H9 (cell line): Measurements from ENCODE around the gene KDM4C. TPM values are rescaled to one million over a fixed set of nuclear protein-coding genes. Genes with fewer than 3 reads are reported as not detected.

Experiments used
- DNase-seq: peaks from one replicate; pipeline ENCODE4 v3.0.0-alpha.2; 2017
- H2AFZ ChIP-seq: one replicate; pipeline ENCODE4 v1.6.1; 2013; ENCODE audit warnings: mild to moderate bottlenecking, low read length, control low read depth, moderate library complexity
- H2AK5ac ChIP-seq: 2 replicates; pipeline ENCODE4 v1.6.1; 2013; ENCODE audit warnings: low read length, control low read depth, mixed read lengths; ENCODE audit not compliant: insufficient read length
- H2BK120ac ChIP-seq: one replicate; pipeline ENCODE4 v1.6.1; 2013; ENCODE audit warnings: low read depth, mild to moderate bottlenecking, low read length, control low read depth, inconsistent platforms; ENCODE audit not compliant: poor library complexity, severe bottlenecking
- H2BK12ac ChIP-seq: 2 replicates; pipeline ENCODE4 v1.6.1; 2013; ENCODE audit warnings: low read length, control low read depth, mixed read lengths, low read depth; ENCODE audit not compliant: insufficient read length
- H2BK15ac ChIP-seq: 2 replicates; pipeline ENCODE4 v1.6.1; 2013; ENCODE audit warnings: low read depth, low read length, control low read depth
- H2BK20ac ChIP-seq: one replicate; pipeline ENCODE4 v1.6.1; 2013; ENCODE audit warnings: low read depth, mild to moderate bottlenecking, low read length, control low read depth, inconsistent platforms; ENCODE audit not compliant: poor library complexity, severe bottlenecking
- H2BK5ac ChIP-seq: 2 replicates; pipeline ENCODE4 v1.6.1; 2013; ENCODE audit warnings: low read length, control low read depth, mixed read lengths; ENCODE audit not compliant: insufficient read length
- H3K14ac ChIP-seq: 2 replicates; pipeline ENCODE4 v1.6.1; 2013; ENCODE audit warnings: low read length, control low read depth; ENCODE audit not compliant: insufficient read depth
- H3K18ac ChIP-seq: 2 replicates; pipeline ENCODE4 v1.6.1; 2013; ENCODE audit warnings: low read depth, mild to moderate bottlenecking, mixed read lengths, low read length, control low read depth; ENCODE audit not compliant: insufficient read length
- H3K23ac ChIP-seq: 2 replicates; pipeline ENCODE4 v1.6.1; 2013; ENCODE audit warnings: low read length, control low read depth, mixed read lengths, low read depth; ENCODE audit not compliant: insufficient read length
- H3K23me2 ChIP-seq: 2 replicates; pipeline ENCODE4 v1.6.1; 2013; ENCODE audit warnings: low read depth, mild to moderate bottlenecking, mixed read lengths, low read length, control low read depth; ENCODE audit not compliant: insufficient read length, poor library complexity, severe bottlenecking
- H3K27ac ChIP-seq: 2 replicates; pipeline ENCODE4 v1.5.1; 2013; ENCODE audit warnings: low read length, control low read depth, mixed read lengths, low read depth; ENCODE audit not compliant: insufficient read length
- H3K27me3 ChIP-seq: 2 replicates; pipeline ENCODE4 v1.6.1; 2013; ENCODE audit warnings: low read length, control low read depth, inconsistent platforms; ENCODE audit not compliant: insufficient read depth
- H3K4ac ChIP-seq: 2 replicates; pipeline ENCODE4 v1.6.1; 2013; ENCODE audit warnings: low read depth, mild to moderate bottlenecking, control low read depth, inconsistent platforms, low read length, moderate library complexity
- H3K4me1 ChIP-seq: 2 replicates; pipeline ENCODE4 v1.6.1; 2013; ENCODE audit warnings: low read length, control low read depth, inconsistent platforms; ENCODE audit not compliant: insufficient read depth
- H3K4me2 ChIP-seq: 2 replicates; pipeline ENCODE4 v1.6.1; 2013; ENCODE audit warnings: low read length, control low read depth, mixed read lengths; ENCODE audit not compliant: insufficient read length, insufficient read depth
- H3K56ac ChIP-seq: 2 replicates; pipeline ENCODE4 v1.6.1; 2013; ENCODE audit warnings: low read depth, mild to moderate bottlenecking, mixed read lengths, low read length, control low read depth; ENCODE audit not compliant: insufficient read length
- H3K79me1 ChIP-seq: 2 replicates; pipeline ENCODE4 v1.6.1; 2013; ENCODE audit warnings: low read depth, mild to moderate bottlenecking, moderate library complexity, low read length, control low read depth, inconsistent platforms; ENCODE audit not compliant: insufficient read depth, poor library complexity, severe bottlenecking
- H3K79me2 ChIP-seq: 2 replicates; pipeline ENCODE4 v1.6.1; 2013; ENCODE audit warnings: low read length, control low read depth, inconsistent platforms; ENCODE audit not compliant: insufficient read depth
- H3K9ac ChIP-seq: 2 replicates; pipeline ENCODE4 v1.6.1; 2013; ENCODE audit warnings: low read length, control low read depth, mixed read lengths; ENCODE audit not compliant: insufficient read length; ENCODE audit errors: extremely low read depth
- H3K9me3 ChIP-seq: one replicate; pipeline ENCODE4 v1.6.1; 2013; ENCODE audit warnings: low read depth, low read length, inconsistent platforms; ENCODE audit not compliant: control insufficient read depth
- H3T11ph ChIP-seq: one replicate; pipeline ENCODE4 v1.6.1; 2013; ENCODE audit warnings: mild to moderate bottlenecking, low read length, control low read depth, inconsistent platforms
- H4K20me1 ChIP-seq: one replicate; pipeline ENCODE4 v1.6.1; 2013; ENCODE audit not compliant: control insufficient read depth, insufficient read length, insufficient read depth
- H4K5ac ChIP-seq: 2 replicates; pipeline ENCODE4 v1.6.1; 2013; ENCODE audit warnings: low read depth, mild to moderate bottlenecking, mixed read lengths, low read length, control low read depth; ENCODE audit not compliant: insufficient read length
- H4K8ac ChIP-seq: replicated peaks from 2 replicates; pipeline ENCODE4 v1.6.1; 2013; ENCODE audit warnings: low read length, control low read depth, mixed read lengths, low read depth; ENCODE audit not compliant: insufficient read length
- H4K91ac ChIP-seq: 2 replicates; pipeline ENCODE4 v1.6.1; 2013; ENCODE audit warnings: low read depth, mild to moderate bottlenecking, moderate library complexity, mixed read lengths, low read length, control low read depth; ENCODE audit not compliant: insufficient read length
- H3K27ac Mint-ChIP-seq, 3 experiments: 2 replicates in 2 of 3; 3 replicates in 1 of 3; pipeline ENCODE4 v1.8.0; 2020 to 2021; ENCODE audit warnings: mixed read lengths in 3 of 3, mild to moderate bottlenecking in 1 of 3, moderate library complexity in 1 of 3
- H3K27me3 Mint-ChIP-seq: 2 replicates; pipeline ENCODE4 v1.8.0; 2021; ENCODE audit warnings: low read depth, mild to moderate bottlenecking, moderate library complexity, mixed read lengths
- H3K36me3 Mint-ChIP-seq, 3 experiments: 2 replicates in 2 of 3; 3 replicates in 1 of 3; pipeline ENCODE4 v1.8.0; 2020 to 2021; ENCODE audit warnings: low read depth in 3 of 3, mixed read lengths in 3 of 3; ENCODE audit not compliant: insufficient read depth in 1 of 3
- H3K4me1 Mint-ChIP-seq, 2 experiments: 2 replicates each; pipeline ENCODE4 v1.8.0; 2020; ENCODE audit warnings: mixed read lengths in 2 of 2
- H3K4me3 Mint-ChIP-seq, 2 experiments: 2 replicates in 1 of 2; 3 replicates in 1 of 2; pipeline ENCODE4 v1.8.0; 2020 to 2021; ENCODE audit warnings: mild to moderate bottlenecking in 2 of 2, mixed read lengths in 2 of 2, moderate library complexity in 1 of 2
- H3K9me3 Mint-ChIP-seq, 2 experiments: 2 replicates in 1 of 2; 3 replicates in 1 of 2; pipeline ENCODE4 v1.8.0; 2020; ENCODE audit warnings: mild to moderate bottlenecking in 2 of 2, mixed read lengths in 2 of 2, moderate library complexity in 1 of 2
- WGBS: extraction: QIAGEN DNeasy Blood & Tissue Kit; methylation state at CpG from one replicate; pipeline ENCODE4 v1.1.7; 2013; ENCODE audit warnings: missing lambda C conversion rate, low lambda C conversion rate, mixed read lengths; ENCODE audit not compliant: insufficient read length; ENCODE audit errors: extremely low coverage; 5-methylcytosine and 5-hydroxymethylcytosine counted together
- total RNA-seq: library from RNA; stranded (reverse); gene quantifications from 2 replicates; pipeline ENCODE4 v1.2.1, GENCODE V29; 2021
- TF ChIP-seq, protein P1 (sequence below): fragments of 200-600 bp; sonication (generic); conservative IDR thresholded peaks from 3 replicates; pipeline ENCODE4 v1.8.0; 2021; ENCODE audit warnings: antibody characterized with exemption, mild to moderate bottlenecking

The KDM4C gene
- total RNA-seq, 1 experiment from 2014 or later: 24.0 TPM

DNA sequence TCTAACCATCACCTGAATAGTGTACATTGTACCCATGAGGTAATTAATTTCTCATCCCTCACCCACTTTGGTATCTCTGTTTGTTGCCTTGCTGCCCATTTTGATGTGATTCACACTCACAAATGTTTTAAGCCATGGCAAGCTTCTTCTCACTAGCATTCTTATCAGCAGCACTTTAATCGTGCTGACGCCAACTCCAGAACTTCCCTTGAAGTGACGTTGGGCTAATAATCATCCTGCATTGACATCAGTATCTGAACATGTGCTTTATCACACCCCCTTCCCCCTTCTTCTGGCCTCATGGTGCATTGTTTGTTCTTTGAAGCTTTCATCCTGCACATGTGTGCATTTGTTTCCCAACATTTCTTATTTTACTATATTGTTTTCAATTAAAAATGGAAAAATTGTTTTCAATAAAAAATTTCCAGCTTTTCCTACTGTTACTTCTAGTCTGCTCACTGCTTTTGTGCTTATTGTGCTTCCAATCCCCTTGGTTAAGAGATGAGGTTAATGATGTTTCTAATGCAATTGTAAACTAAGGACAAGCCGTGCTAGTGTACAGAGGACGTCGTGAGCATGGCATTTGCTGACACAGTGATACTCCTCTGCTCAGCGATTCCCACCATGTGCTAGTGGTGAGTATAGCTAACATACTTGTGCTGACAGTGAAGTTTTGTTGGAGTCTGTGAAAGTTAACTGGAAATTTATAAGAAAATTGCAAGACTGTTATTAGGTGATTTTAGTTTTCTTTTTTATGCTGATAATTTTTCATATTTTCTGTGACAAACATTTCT, 238.5 kb downstream of the KDM4C start:
- DNase-seq: no peak
- Histone ChIP-seq H2BK5ac (no peak overlapping the region), H3K4ac (no peak overlapping the region), H2BK120ac (no peak overlapping the region), H4K8ac (no peak overlapping the region), H3K23me2 (no peaks in the 10 kb centered on the region), H4K5ac (no peak overlapping the region), H2AK5ac (no peak overlapping the region), H3T11ph (no peak overlapping the region), H2BK12ac (no peak overlapping the region), H3K56ac (no peak overlapping the region), H3K9me3 (no peaks in the 10 kb centered on the region), H3K27me3 (no peaks in the 10 kb centered on the region), H3K14ac (no peak overlapping the region), H3K27ac (no peak overlapping the region), H3K9ac (no peak overlapping the region), H3K4me1 (no peaks in the 10 kb centered on the region), H4K91ac (no peak overlapping the region), H2AFZ (no peak overlapping the region), H3K18ac (no peak overlapping the region), H3K79me2 (no peaks in the 10 kb centered on the region), H3K4me2 (no peak overlapping the region), H2BK20ac (no peak overlapping the region), H3K23ac (no peak overlapping the region), H4K20me1 (no peaks in the 10 kb centered on the region), H3K79me1 (no peaks in the 10 kb centered on the region), H2BK15ac (no peak overlapping the region)
- WGBS: no CpG with 5 or more reads among the region's 7 CpGs
- Mint-ChIP-seq H3K9me3 (no peaks in the 10 kb centered on the region), H3K27ac (no peak overlapping the region), H3K27me3 (no peaks in the 10 kb centered on the region; the same call in 1 of the 2 replicates), H3K36me3 (peaks cover 0 to 7% (median 0%) of the 10 kb centered on the region in 3 experiments; a peak in 3 of 7 replicates), H3K4me3 (no peak overlapping the region), H3K4me1 (no peaks in the 10 kb centered on the region)
- TF ChIP-seq, protein P1, sequence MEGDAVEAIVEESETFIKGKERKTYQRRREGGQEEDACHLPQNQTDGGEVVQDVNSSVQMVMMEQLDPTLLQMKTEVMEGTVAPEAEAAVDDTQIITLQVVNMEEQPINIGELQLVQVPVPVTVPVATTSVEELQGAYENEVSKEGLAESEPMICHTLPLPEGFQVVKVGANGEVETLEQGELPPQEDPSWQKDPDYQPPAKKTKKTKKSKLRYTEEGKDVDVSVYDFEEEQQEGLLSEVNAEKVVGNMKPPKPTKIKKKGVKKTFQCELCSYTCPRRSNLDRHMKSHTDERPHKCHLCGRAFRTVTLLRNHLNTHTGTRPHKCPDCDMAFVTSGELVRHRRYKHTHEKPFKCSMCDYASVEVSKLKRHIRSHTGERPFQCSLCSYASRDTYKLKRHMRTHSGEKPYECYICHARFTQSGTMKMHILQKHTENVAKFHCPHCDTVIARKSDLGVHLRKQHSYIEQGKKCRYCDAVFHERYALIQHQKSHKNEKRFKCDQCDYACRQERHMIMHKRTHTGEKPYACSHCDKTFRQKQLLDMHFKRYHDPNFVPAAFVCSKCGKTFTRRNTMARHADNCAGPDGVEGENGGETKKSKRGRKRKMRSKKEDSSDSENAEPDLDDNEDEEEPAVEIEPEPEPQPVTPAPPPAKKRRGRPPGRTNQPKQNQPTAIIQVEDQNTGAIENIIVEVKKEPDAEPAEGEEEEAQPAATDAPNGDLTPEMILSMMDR: no peak
